Prostate gland (tissue), 2 donors: Measurements from ENCODE around the gene SYNJ2. TPM values are rescaled to one million over a fixed set of nuclear protein-coding genes. Genes with fewer than 3 reads are reported as not detected.

Experiments used
- DNase-seq: peaks from one replicate; pipeline ENCODE4 v3.0.0-alpha.2; 2019; ENCODE audit warnings: low spot score
- H3K27ac ChIP-seq, 2 donors: fragments of 200-600 bp; sonication (generic); 2 replicates each; pipeline ENCODE4 v1.5.1; 2017 to 2019
- H3K27me3 ChIP-seq: fragments of 200-600 bp; sonication (generic); replicated peaks from 2 replicates; pipeline ENCODE4 v1.5.1; 2019; ENCODE audit not compliant: insufficient read depth
- H3K36me3 ChIP-seq, 2 donors: fragments of 200-600 bp; sonication (generic); 1 replicate in 1 of 2; 2 replicates in 1 of 2; pipeline versions ENCODE4 v1.5.1 to v1.8.1; 2017 to 2019
- H3K4me1 ChIP-seq: fragments of 200-600 bp; sonication (generic); replicated peaks from 2 replicates; pipeline ENCODE4 v1.5.1; 2019
- H3K4me3 ChIP-seq, 2 donors: fragments of 200-600 bp; sonication (generic); 2 replicates each; pipeline ENCODE4 v1.5.1; 2017 to 2019
- H3K9me3 ChIP-seq: fragments of 200-600 bp; sonication (generic); 2 replicates; pipeline ENCODE4 v1.5.1; 2017
- CTCF ChIP-seq, 4 experiments: fragments of 200-600 bp in 2 of 4; fragments of 450-650 bp in 2 of 4; sonication (generic) in 2 of 4; IDR thresholded peaks; 1 replicate in 3 of 4; 2 replicates in 1 of 4; pipeline ENCODE4 v1.5.1; 2016 to 2019; ENCODE audit warnings: antibody characterized with exemption in 4 of 4, mild to moderate bottlenecking in 2 of 4, moderate library complexity in 2 of 4
- POLR2A ChIP-seq: fragments of 450-650 bp; IDR thresholded peaks from one replicate; pipeline ENCODE4 v1.6.1; 2016; ENCODE audit warnings: antibody characterized with exemption, mild to moderate bottlenecking
- POLR2AphosphoS5 ChIP-seq: sonication (generic); formaldehyde crosslinking; IDR thresholded peaks from one replicate; pipeline ENCODE4 v1.6.1; 2017; ENCODE audit warnings: antibody characterized with exemption
- WGBS: methylation state at CpG from one replicate; pipeline ENCODE4 v1.1.5; 2018; 5-methylcytosine and 5-hydroxymethylcytosine counted together
- intact Hi-C: fragments of 100-400 bp; cut with DNase I; formaldehyde crosslinking; loops from one replicate; pipeline ENCODE4 v1.14.2; 2022
- total RNA-seq, 2 donors: library from RNA; depleted of rRNA; stranded (reverse); fragments of >200 nt; gene quantifications; one replicate each; pipeline ENCODE4 v1.1.0, GENCODE V29; 2016

SYNJ2 gene
- total RNA-seq, 2 donors from 2014 or later, result 19.7 to 19.9 TPM

DNA sequence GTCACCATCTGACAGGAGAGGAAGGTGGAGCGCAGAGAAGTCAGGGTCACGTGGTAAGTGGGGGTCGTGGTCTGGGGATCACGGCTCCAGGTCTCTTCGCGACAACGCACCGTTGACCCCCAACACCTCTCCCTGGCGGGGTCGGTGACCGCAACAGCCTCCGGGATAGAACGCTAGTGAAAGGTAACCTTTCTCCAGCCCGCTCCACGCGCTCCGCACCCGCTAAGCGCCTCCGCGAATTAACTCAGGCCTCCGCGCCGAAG lies 600 bp upstream of the SYNJ2 start:
- Histone ChIP-seq H3K27ac (peak overlapping the region; percentile 87 to 89), H3K4me1 (no peaks in the 10 kb centered on the region), H3K36me3 (no peaks in the 10 kb centered on the region), H3K4me3 (peak overlapping the region; percentile 88 to 98), H3K27me3 (no peaks in the 10 kb centered on the region), H3K9me3 (no peaks in the 10 kb centered on the region)
- 10% methylated on average over 24 of the region's 24 CpGs for WGBS
- intact Hi-C loops, result loop anchor here (5.0 kb wide), 1 partner anchor 91 kb away; no protein-coding TSS in a partner anchor
- DNase-seq, result no peak
- TF ChIP-seq POLR2AphosphoS5 (no peak), CTCF (IDR thresholded peaks at IDR 0.05) (no peak), POLR2A (no peak)

GRCh38 chr6:157982102-157982562 lies 469 bp downstream of the SYNJ2 start:
- Histone ChIP-seq H3K4me3 (peak overlapping the region; percentile 88 to 98), H3K4me1 (no peaks in the 10 kb centered on the region), H3K9me3 (no peaks in the 10 kb centered on the region), H3K27me3 (no peaks in the 10 kb centered on the region), H3K27ac (peak overlapping the region; percentile 87 to 89), H3K36me3 (no peaks in the 10 kb centered on the region)
- WGBS, result 4% methylated on average over 28 of the region's 36 CpGs
- DNase-seq, result peak; percentile 53
- intact Hi-C loops, result loop anchor here (2.0 to 5.0 kb wide), 2 partner anchors 61 to 90 kb away; no protein-coding TSS in a partner anchor
- no peak for TF ChIP-seq CTCF (IDR thresholded peaks at IDR 0.05)
- TF ChIP-seq POLR2AphosphoS5, result no peak
- no peak for TF ChIP-seq POLR2A

DNA sequence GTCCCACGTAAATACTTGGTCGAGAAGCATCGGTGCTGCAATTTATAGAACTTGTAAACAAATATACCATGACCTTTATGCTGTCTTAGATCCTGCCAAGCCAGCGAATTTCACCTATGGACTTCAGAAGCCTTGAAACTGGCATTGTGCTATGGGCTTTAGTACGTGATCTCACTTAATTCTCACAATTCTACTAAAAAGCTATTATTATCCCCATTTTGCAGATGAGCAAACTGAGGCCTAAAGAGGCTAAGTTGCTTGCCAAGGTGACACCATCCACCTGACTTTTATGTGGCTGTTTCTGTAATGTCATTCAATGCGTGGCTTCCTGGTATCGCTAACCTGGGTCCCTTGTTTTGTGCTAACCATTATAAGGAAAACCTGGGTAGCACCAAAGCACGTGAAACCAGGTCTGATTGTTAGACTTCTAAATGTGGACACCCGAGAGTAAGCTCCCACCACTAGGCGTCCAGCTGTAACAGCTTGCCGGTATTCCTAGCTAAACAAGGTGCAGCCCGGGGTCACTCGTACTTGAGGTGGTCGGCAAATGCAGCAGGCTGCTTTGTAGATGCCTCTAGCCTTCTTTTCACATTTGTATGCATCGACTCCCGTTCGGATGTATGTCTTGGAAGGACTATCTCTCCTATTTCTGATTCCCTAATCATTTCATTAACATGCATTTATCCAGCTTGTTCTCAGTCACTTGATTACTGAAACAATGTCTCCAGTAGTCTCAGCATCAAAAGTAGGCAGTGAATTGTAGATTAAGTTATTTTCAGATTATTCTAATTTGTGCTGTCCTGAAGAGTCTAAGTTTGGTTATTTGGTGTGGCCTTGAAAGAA lies 1.1 kb downstream of the SYNJ2 start:
- intact Hi-C loops, result loop anchor here (2.0 to 5.0 kb wide), 2 partner anchors 60 to 90 kb away; no protein-coding TSS in a partner anchor
- Histone ChIP-seq H3K36me3 (no peaks in the 10 kb centered on the region), H3K4me1 (no peaks in the 10 kb centered on the region), H3K27me3 (no peaks in the 10 kb centered on the region), H3K9me3 (no peaks in the 10 kb centered on the region), H3K27ac (peak overlapping the region; percentile 87 to 89), H3K4me3 (peak overlapping the region; percentile 88 to 98)
- DNase-seq, result no peak
- 66% methylated on average over 17 of the region's 17 CpGs for WGBS
- TF ChIP-seq CTCF (IDR thresholded peaks at IDR 0.05), result peak in 1 of 4 experiments; percentile 10
- TF ChIP-seq POLR2A, result no peak
- TF ChIP-seq POLR2AphosphoS5, result no peak

DNA sequence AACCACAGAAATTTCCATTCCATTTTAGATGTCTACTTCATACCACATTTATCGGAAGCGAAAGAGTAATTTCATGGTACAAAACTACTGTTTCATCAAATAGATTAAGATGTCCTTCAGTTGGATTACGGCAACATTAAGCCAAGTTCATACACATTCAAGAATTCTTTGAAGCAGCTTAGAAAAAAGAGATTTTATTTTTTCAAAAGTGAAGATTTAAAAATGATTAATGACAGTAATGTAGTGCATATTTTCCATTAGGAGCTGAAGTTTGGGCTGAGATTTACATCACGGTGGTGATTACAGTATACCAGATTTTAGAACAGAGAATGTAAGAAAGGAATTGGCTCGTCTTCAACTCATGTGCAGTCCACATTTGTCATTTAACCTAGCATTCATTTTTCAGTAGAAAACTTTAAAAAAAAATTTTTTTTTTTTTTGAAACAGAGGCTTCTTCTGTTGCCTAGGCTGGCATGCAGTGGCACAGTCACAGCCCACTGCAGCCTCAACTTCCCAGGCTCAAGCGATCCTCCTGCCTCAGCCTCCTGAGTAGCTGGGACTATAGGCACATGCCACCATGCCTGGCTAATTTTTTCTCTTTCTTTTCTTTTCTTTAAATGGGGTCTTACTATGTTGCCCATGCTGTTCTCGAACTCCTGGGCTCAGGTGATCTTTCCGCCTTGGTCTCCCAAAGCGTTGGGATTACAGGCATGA lies 1.9 kb downstream of the SYNJ2 start:
- TF ChIP-seq POLR2AphosphoS5 (no peak), POLR2A (no peak), CTCF (IDR thresholded peaks at IDR 0.05) (no peak)
- no peaks in the 10 kb centered on the region for H3K9me3 ChIP-seq
- intact Hi-C loops, result loop anchor here (2.0 to 5.0 kb wide), 2 partner anchors 59 to 89 kb away; no protein-coding TSS in a partner anchor
- H3K27ac ChIP-seq, result peak overlapping the region; percentile 87 to 89
- H3K4me3 ChIP-seq, result no peak overlapping the region
- no peak for DNase-seq
- 88% methylated on average over 9 of the region's 9 CpGs for WGBS
- no peaks in the 10 kb centered on the region for H3K4me1 ChIP-seq
- H3K36me3 ChIP-seq, result no peaks in the 10 kb centered on the region
- H3K27me3 ChIP-seq, result no peaks in the 10 kb centered on the region
